GM19035 (cell line): ENCODE data around the gene ABCC5.
"Not testable (repeated sequence)": the region's sequence is repeated elsewhere in the genome, so short reads cannot be mapped to it uniquely, and the experiment has no call there.

Experiments used
- ATAC-seq: cut with Tn5 transposase; IDR thresholded peaks from one replicate; pipeline ENCODE4 v1.9.1; 2021; ENCODE audit not compliant: unreplicated experiment

Gene ABCC5

GRCh38 chr3:183896184-183896583, 121.5 kb downstream of the ABCC5 start:
- no peak for ATAC-seq

- ATAC-seq = no peak
Measured at GRCh38 chr3:183895774-183896173, 121.9 kb downstream of the ABCC5 start.

GRCh38 chr3:183895296-183895695, 122.4 kb downstream of the ABCC5 start:
- no peak for ATAC-seq

- ATAC-seq = no peak
Measured at GRCh38 chr3:183892610-183893214, 125.0 kb downstream of the ABCC5 start.

- no peak for ATAC-seq
Measured at GRCh38 chr3:183885766-183886165, 131.9 kb downstream of the ABCC5 start.

GRCh38 chr3:183884427-183885296, 133.0 kb downstream of the ABCC5 start, which contains the start of gene PARL:
Gene PARL, minus strand, starts transcription at chr3:183884880. Its CDS starts 34 bp downstream, at chr3:183884846.
- peak; percentile 100 for ATAC-seq

GRCh38 chr3:183884097-183884426, 133.6 kb downstream of the ABCC5 start:
- no peak for ATAC-seq

- no peak for ATAC-seq
Measured at GRCh38 chr3:183883291-183884096, 134.2 kb downstream of the ABCC5 start.

- ATAC-seq = no peak
Measured at GRCh38 chr3:183880121-183880520, 137.6 kb downstream of the ABCC5 start.

- no peak for ATAC-seq
Measured at GRCh38 chr3:183879243-183879642, 138.4 kb downstream of the ABCC5 start.

- ATAC-seq = no peak
Measured at GRCh38 chr3:183878071-183878470, 139.6 kb downstream of the ABCC5 start.

- not testable (repeated sequence) for ATAC-seq
Measured at GRCh38 chr3:183877227-183877626, 140.5 kb downstream of the ABCC5 start.

- ATAC-seq = no peak
Measured at GRCh38 chr3:183875411-183875810, 142.3 kb downstream of the ABCC5 start.

GRCh38 chr3:183873914-183874313, 143.8 kb downstream of the ABCC5 start:
- no peak for ATAC-seq

- ATAC-seq = no peak
Measured at GRCh38 chr3:183871541-183871940, 146.1 kb downstream of the ABCC5 start.

GRCh38 chr3:183870563-183870962, 147.1 kb downstream of the ABCC5 start:
- ATAC-seq = no peak
